CD14-positive monocyte (primary cell): ENCODE data around the gene CARD9. TPM values are rescaled to one million over a fixed set of nuclear protein-coding genes. Genes with fewer than 3 reads are reported as not detected.

ENCODE experiments used
- DNase-seq, 3 donors: peaks; one replicate each; pipeline ENCODE4 v3.0.0-alpha.2; 2011 to 2022
- H2AFZ ChIP-seq: 2 replicates; pipeline ENCODE4 v1.6.0; 2012; ENCODE audit warnings: mild to moderate bottlenecking, low read depth, low read length, inconsistent platforms; ENCODE audit not compliant: insufficient read depth, poor library complexity, severe bottlenecking
- H3K27ac ChIP-seq, 2 donors: 1 replicate in 1 of 2; 2 replicates in 1 of 2; pipeline ENCODE4 v1.5.1; 2012 to 2013; ENCODE audit warnings: low read length in 2 of 2, control low read depth in 1 of 2, inconsistent platforms in 1 of 2, low read depth in 1 of 2, mild to moderate bottlenecking in 1 of 2
- H3K27me3 ChIP-seq, 2 donors: one replicate each; pipeline versions ENCODE4 v1.6.0 to v1.6.1; 2011 to 2013; ENCODE audit warnings: low read length in 2 of 2; ENCODE audit not compliant: control insufficient read depth in 2 of 2, insufficient read depth in 2 of 2
- H3K36me3 ChIP-seq, 2 donors: replicated peaks in 1 of 2; 1 replicate in 1 of 2; 2 replicates in 1 of 2; pipeline versions ENCODE4 v1.5.1 to v1.6.1; 2012 to 2013; ENCODE audit warnings: low read length in 2 of 2, control low read depth in 1 of 2, inconsistent platforms in 1 of 2, mild to moderate bottlenecking in 1 of 2; ENCODE audit not compliant: insufficient read depth in 2 of 2, control insufficient read depth in 1 of 2
- H3K4me1 ChIP-seq, 2 donors: 1 replicate in 1 of 2; 2 replicates in 1 of 2; pipeline versions ENCODE4 v1.5.1 to v1.6.1; 2012 to 2013; ENCODE audit warnings: low read length in 2 of 2, control low read depth in 1 of 2, inconsistent platforms in 1 of 2, mild to moderate bottlenecking in 1 of 2, moderate library complexity in 1 of 2; ENCODE audit not compliant: insufficient read depth in 2 of 2, control insufficient read depth in 1 of 2
- H3K4me2 ChIP-seq: replicated peaks from 2 replicates; pipeline ENCODE3; 2012; ENCODE audit warnings: low read length, moderate library complexity, mild to moderate bottlenecking; ENCODE audit not compliant: poor library complexity, severe bottlenecking; ENCODE audit errors: extremely low read depth
- H3K4me3 ChIP-seq, 3 experiments: fragments of 200-600 bp in 1 of 3; sonication (generic) in 1 of 3; replicated peaks in 1 of 3; 1 replicate in 2 of 3; 2 replicates in 1 of 3; pipeline ENCODE4 v1.5.1; 2011 to 2013; ENCODE audit warnings: low read length in 3 of 3, mild to moderate bottlenecking in 3 of 3, control low read depth in 2 of 3, low read depth in 2 of 3, inconsistent platforms in 1 of 3, moderate library complexity in 1 of 3
- H3K79me2 ChIP-seq: 2 replicates; pipeline ENCODE4 v1.6.0; 2012; ENCODE audit warnings: mild to moderate bottlenecking, control low read depth, inconsistent platforms, low read length, moderate library complexity; ENCODE audit not compliant: insufficient read depth
- H3K9ac ChIP-seq: 2 replicates; pipeline ENCODE4 v1.6.0; 2017; ENCODE audit warnings: low read length, mild to moderate bottlenecking; ENCODE audit not compliant: insufficient read depth, poor library complexity, severe bottlenecking
- H3K9me3 ChIP-seq, 2 donors: replicated peaks in 1 of 2; 1 replicate in 1 of 2; 2 replicates in 1 of 2; pipeline versions ENCODE4 v1.5.1 to v1.6.1; 2012 to 2013; ENCODE audit warnings: low read length in 2 of 2, control low read depth in 1 of 2; ENCODE audit not compliant: control insufficient read depth in 1 of 2, insufficient read depth in 1 of 2
- H4K20me1 ChIP-seq: 2 replicates; pipeline ENCODE4 v1.6.0; 2012; ENCODE audit warnings: mild to moderate bottlenecking, low read length, control low read depth, moderate library complexity; ENCODE audit not compliant: insufficient read depth
- H3K27ac Mint-ChIP-seq, 7 donors: one replicate each; pipeline ENCODE4 v1.8.0; 2020; ENCODE audit warnings: mild to moderate bottlenecking in 7 of 7, mixed read lengths in 7 of 7, moderate library complexity in 6 of 7, inconsistent platforms in 2 of 7
- H3K27me3 Mint-ChIP-seq, 3 donors: one replicate each; pipeline ENCODE4 v1.8.0; 2021 to 2022; ENCODE audit warnings: low read depth in 3 of 3, mild to moderate bottlenecking in 3 of 3, mixed read lengths in 3 of 3, moderate library complexity in 3 of 3, inconsistent platforms in 1 of 3
- H3K36me3 Mint-ChIP-seq, 2 donors: one replicate each; pipeline ENCODE4 v1.8.0; 2020; ENCODE audit warnings: mixed read lengths in 2 of 2, inconsistent platforms in 1 of 2, mild to moderate bottlenecking in 1 of 2
- H3K4me1 Mint-ChIP-seq: one replicate; pipeline ENCODE4 v1.8.0; 2020; ENCODE audit warnings: mild to moderate bottlenecking, mixed read lengths
- H3K4me3 Mint-ChIP-seq, 2 donors: one replicate each; pipeline ENCODE4 v1.8.0; 2020; ENCODE audit warnings: mild to moderate bottlenecking in 2 of 2, mixed read lengths in 2 of 2, moderate library complexity in 1 of 2
- H3K9me3 Mint-ChIP-seq, 7 donors: one replicate each; pipeline ENCODE4 v1.8.0; 2020 to 2022; ENCODE audit warnings: mixed read lengths in 7 of 7, mild to moderate bottlenecking in 6 of 7, moderate library complexity in 6 of 7, inconsistent platforms in 2 of 7
- WGBS: methylation state at CpG from one replicate; pipeline ENCODE4 v1.1.5; 2013; ENCODE audit warnings: missing lambda C conversion rate; ENCODE audit not compliant: insufficient coverage; 5-methylcytosine and 5-hydroxymethylcytosine counted together
- intact Hi-C, 2 donors: fragments of 100-400 bp; cut with micrococcal nuclease; formaldehyde crosslinking; loops; one replicate each; pipeline versions ENCODE4 v1.15.0 to v1.15.1; 2023
- polyA plus RNA-seq, 3 donors: library from polyadenylated mRNA; depleted of rRNA in 1 of 3; unstranded in 2 of 3; stranded (reverse) in 1 of 3; fragments of 300-500 nt in 2 of 3; fragments of >200 nt in 1 of 3; fragmentation: Illumina TruSeq in 2 of 3; gene quantifications; 1 replicate in 2 of 3; 2 replicates in 1 of 3; pipeline ENCODE4 v1.2.3, GENCODE V29; 2012 to 2021
- TF ChIP-seq, protein P1 (sequence below): fragments of 200-600 bp; IDR thresholded peaks from one replicate; pipeline ENCODE4 v1.8.0; 2022; ENCODE audit warnings: antibody characterized with exemption, mild to moderate bottlenecking

CARD9 gene
- polyA plus RNA-seq, 3 donors, result 34.3 to 108 (median 41.4) TPM

DNA sequence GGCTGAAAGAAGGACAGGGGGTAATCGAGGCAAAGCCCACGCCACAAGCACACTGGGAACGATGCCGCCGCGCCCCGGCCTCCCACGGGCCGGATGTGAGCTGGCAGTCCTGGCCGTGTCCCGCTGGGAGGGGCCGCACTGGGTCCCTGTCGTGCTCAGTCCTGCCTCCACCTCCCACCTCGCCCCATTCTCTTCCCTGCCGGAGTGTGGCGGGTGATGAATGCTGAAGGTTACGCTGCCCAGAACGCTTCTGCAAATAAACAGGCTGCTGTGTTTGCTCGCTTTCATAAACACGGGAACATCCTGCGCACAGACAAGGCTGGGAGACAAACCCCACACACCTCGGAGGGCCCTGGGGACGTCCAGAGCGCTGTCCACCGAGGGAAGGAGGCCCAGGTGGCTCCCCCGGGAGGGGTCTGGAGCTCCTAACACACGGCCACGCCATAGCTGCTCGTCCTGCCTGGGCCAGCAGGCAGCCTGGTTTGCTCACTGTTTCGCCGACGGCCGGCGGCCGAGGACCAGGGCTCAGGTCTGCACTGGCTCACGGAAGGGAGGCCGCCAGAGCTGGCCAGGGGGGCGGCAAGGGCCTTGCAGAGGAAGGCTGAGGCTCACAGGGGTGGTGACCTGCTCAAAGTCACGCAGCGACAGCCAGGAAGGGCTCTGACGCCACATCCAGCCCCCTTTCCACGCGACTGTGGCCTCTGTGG lies 12.3 kb downstream of the CARD9 start:
- Histone ChIP-seq H3K4me3 (no peak overlapping the region), H3K27ac (no peak overlapping the region), H3K9ac (no peak overlapping the region), H3K79me2 (no peaks in the 10 kb centered on the region), H3K27me3 (no peaks in the 10 kb centered on the region), H3K4me1 (peaks cover 30 to 34% of the 10 kb centered on the region in 2 donors), H4K20me1 (peaks cover 12% of the 10 kb centered on the region), H2AFZ (no peak overlapping the region), H3K36me3 (no peaks in the 10 kb centered on the region), H3K4me2 (no peak overlapping the region), H3K9me3 (no peaks in the 10 kb centered on the region)
- peaks cover 1 to 2% (median 2%) of the 10 kb centered on the region in 3 donors for H3K27me3 Mint-ChIP-seq
- H3K27ac Mint-ChIP-seq, result no peak overlapping the region
- DNase-seq, result no peak
- H3K4me3 Mint-ChIP-seq, result no peak overlapping the region
- H3K9me3 Mint-ChIP-seq, result peaks cover 0 to 2% (median 0%) of the 10 kb centered on the region in 7 donors
- WGBS, result 95% methylated on average over 36 of the region's 43 CpGs
- TF ChIP-seq, protein P1, sequence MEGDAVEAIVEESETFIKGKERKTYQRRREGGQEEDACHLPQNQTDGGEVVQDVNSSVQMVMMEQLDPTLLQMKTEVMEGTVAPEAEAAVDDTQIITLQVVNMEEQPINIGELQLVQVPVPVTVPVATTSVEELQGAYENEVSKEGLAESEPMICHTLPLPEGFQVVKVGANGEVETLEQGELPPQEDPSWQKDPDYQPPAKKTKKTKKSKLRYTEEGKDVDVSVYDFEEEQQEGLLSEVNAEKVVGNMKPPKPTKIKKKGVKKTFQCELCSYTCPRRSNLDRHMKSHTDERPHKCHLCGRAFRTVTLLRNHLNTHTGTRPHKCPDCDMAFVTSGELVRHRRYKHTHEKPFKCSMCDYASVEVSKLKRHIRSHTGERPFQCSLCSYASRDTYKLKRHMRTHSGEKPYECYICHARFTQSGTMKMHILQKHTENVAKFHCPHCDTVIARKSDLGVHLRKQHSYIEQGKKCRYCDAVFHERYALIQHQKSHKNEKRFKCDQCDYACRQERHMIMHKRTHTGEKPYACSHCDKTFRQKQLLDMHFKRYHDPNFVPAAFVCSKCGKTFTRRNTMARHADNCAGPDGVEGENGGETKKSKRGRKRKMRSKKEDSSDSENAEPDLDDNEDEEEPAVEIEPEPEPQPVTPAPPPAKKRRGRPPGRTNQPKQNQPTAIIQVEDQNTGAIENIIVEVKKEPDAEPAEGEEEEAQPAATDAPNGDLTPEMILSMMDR, result no peak
- H3K4me1 Mint-ChIP-seq, result peaks cover 18% of the 10 kb centered on the region
- intact Hi-C loops, result loop anchor here (5.0 to 10.0 kb wide), 4 partner anchors 41 to 124 kb away; partner anchors contain the start of genes ENTR1 (in 1 of the 2), PMPCA (in 1 of the 2), QSOX2 (in 1 of the 2) and SEC16A (in 1 of the 2)
- H3K36me3 Mint-ChIP-seq, result no peaks in the 10 kb centered on the region

DNA sequence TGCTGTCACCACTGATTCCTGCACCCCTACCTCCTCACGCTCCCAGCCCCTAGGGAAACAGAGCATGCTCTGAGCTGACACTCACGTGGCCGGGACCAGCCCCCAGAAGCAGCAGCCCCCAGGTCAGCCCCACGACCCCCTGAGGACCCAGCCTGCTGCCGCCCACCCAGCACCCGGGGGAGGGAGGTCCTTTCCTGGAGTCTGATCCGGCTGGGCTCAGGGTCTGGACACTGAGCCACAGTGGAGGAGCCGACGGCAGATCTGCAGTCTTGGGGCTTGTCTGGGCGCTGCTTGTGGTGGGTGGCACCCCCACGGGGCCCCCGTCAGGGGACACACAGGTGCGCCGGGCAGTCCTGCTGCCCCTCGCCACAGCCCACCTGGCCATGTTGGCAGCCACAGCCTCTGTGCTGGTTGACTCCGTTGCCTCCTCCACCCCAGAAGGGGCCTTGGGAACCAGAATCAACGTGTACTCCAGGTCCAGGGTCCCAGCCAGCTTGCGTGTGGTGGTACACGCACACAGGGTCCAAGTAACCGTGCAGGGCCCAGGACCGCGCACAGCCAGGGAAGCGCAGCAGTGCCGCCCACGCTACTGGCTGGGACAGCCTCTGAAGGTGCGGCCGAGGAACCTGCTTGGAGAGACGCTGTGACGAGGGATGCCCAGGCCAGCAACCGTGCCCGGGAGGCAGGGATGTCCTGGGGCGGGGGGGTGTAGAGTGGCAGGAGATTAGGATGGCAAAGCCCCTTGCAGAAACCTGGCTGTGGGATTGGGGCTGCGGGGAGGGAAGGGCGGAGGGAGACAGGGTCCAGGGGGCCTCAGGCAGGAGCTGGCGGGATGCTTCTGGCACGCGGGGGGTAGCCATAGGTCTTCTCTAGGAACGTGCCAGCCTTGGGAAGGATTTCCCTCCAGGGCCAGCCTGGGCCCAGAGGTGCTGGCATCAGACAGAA lies 13.4 kb downstream of the CARD9 start:
- H2AFZ ChIP-seq, result no peak overlapping the region
- H3K4me3 ChIP-seq, result no peak overlapping the region
- H4K20me1 ChIP-seq, result peaks cover 12% of the 10 kb centered on the region
- H3K27me3 Mint-ChIP-seq, result peaks cover 1 to 2% (median 2%) of the 10 kb centered on the region in 3 donors
- H3K9ac ChIP-seq, result no peak overlapping the region
- H3K4me2 ChIP-seq, result no peak overlapping the region
- no peaks in the 10 kb centered on the region for H3K27me3 ChIP-seq
- TF ChIP-seq, protein P1, result no peak
- intact Hi-C loops, result loop anchor here (5.0 to 10.0 kb wide), 4 partner anchors 42 to 125 kb away; partner anchors contain the start of genes ENTR1 (in 1 of the 2), PMPCA (in 1 of the 2), QSOX2 (in 1 of the 2) and SEC16A (in 1 of the 2)
- H3K27ac ChIP-seq, result no peak overlapping the region
- H3K79me2 ChIP-seq, result no peaks in the 10 kb centered on the region
- H3K27ac Mint-ChIP-seq, result no peak overlapping the region
- peaks cover 18 to 22% of the 10 kb centered on the region in 2 donors for H3K4me1 ChIP-seq
- 84% methylated on average over 38 of the region's 38 CpGs for WGBS
- no peak for DNase-seq
- peaks cover 7% of the 10 kb centered on the region for H3K4me1 Mint-ChIP-seq
- no peaks in the 10 kb centered on the region for H3K36me3 Mint-ChIP-seq
- no peaks in the 10 kb centered on the region for H3K36me3 ChIP-seq
- no peaks in the 10 kb centered on the region for H3K9me3 ChIP-seq
- peaks cover 0 to 2% (median 0%) of the 10 kb centered on the region in 7 donors for H3K9me3 Mint-ChIP-seq
- no peak overlapping the region for H3K4me3 Mint-ChIP-seq
